K562 (cell line): Measurements from ENCODE around the gene EXOSC9. TPM values are rescaled to one million over a fixed set of nuclear protein-coding genes. Genes with fewer than 3 reads are reported as not detected.
A peak's percentile ranks its signal among the peaks of the same experiment; 100 is the strongest.

Experiments
- CEBPB ChIP-seq: fragments of 450-650 bp; IDR thresholded peaks from 2 replicates; pipeline ENCODE4 v1.6.1; 2016; ENCODE audit warnings: missing genetic modification characterization, missing compliant biosample characterization
- CTCFL ChIP-seq: IDR thresholded peaks from 2 replicates; pipeline ENCODE4 v1.6.1; 2011; ENCODE audit warnings: borderline replicate concordance, low read depth, mild to moderate bottlenecking, moderate library complexity, low read length; ENCODE audit not compliant: insufficient read depth, poor library complexity, severe bottlenecking
- E2F1 ChIP-seq: sonication (generic); formaldehyde crosslinking; IDR thresholded peaks from 2 replicates; pipeline ENCODE4 v1.8.1; 2023; ENCODE audit warnings: mild to moderate bottlenecking, missing genetic modification reagents, moderate library complexity
- ETV5 ChIP-seq: sonication (generic); formaldehyde crosslinking; IDR thresholded peaks from 2 replicates; pipeline ENCODE4 v1.4.0; 2020; ENCODE audit warnings: low read depth, mild to moderate bottlenecking, missing genetic modification reagents
- FOXK1 ChIP-seq: sonication (generic); formaldehyde crosslinking; IDR thresholded peaks from 2 replicates; pipeline ENCODE4 v1.8.0; 2022; ENCODE audit warnings: missing genetic modification reagents, mild to moderate bottlenecking, borderline replicate concordance
- GABPB1 ChIP-seq: sonication (generic); formaldehyde crosslinking; IDR thresholded peaks from 2 replicates; pipeline ENCODE4 v1.8.0; 2022; ENCODE audit warnings: mild to moderate bottlenecking, missing genetic modification reagents
- KDM4B ChIP-seq, 2 experiments: fragments of 450-650 bp in 1 of 2; sonication (generic) in 1 of 2; IDR thresholded peaks; 2 replicates each; pipeline ENCODE4 v1.6.1; 2016 to 2017; ENCODE audit warnings: borderline replicate concordance in 2 of 2, antibody characterized with exemption in 1 of 2, low read depth in 1 of 2, mild to moderate bottlenecking in 1 of 2
- MBD1 ChIP-seq: fragments of 250-450 bp; sonication (Bioruptor Pico); IDR thresholded peaks from 2 replicates; pipeline ENCODE4 v1.8.0; 2022; ENCODE audit warnings: inconsistent platforms
- MCM5 ChIP-seq: fragments of 450-650 bp; IDR thresholded peaks from 2 replicates; pipeline ENCODE4 v1.6.1; 2016; ENCODE audit warnings: low read depth
- MTA3 ChIP-seq: fragments of 450-650 bp; formaldehyde crosslinking; IDR thresholded peaks from 2 replicates; pipeline ENCODE4 v1.6.1; 2017; ENCODE audit warnings: mild to moderate bottlenecking, borderline replicate concordance
- PHTF2 ChIP-seq: fragments of 250-450 bp; sonication (Bioruptor Pico); IDR thresholded peaks from 2 replicates; pipeline ENCODE4 v1.5.0; 2021; ENCODE audit warnings: mild to moderate bottlenecking
- XRCC5 ChIP-seq: fragments of 200-400 bp; formaldehyde crosslinking; IDR thresholded peaks from 2 replicates; pipeline ENCODE4 v1.6.1; 2017; ENCODE audit warnings: low read depth, mild to moderate bottlenecking, low read length
- YBX1 ChIP-seq: fragments of 450-650 bp; IDR thresholded peaks from 2 replicates; pipeline ENCODE4 v1.7.1; 2016; ENCODE audit warnings: mild to moderate bottlenecking
- ZBTB2 ChIP-seq: fragments of 450-650 bp; IDR thresholded peaks from 2 replicates; pipeline ENCODE4 v1.6.1; 2016; ENCODE audit warnings: antibody characterized with exemption
- ZNF23 ChIP-seq: fragments of 250-450 bp; sonication (Bioruptor Pico); IDR thresholded peaks from 2 replicates; pipeline ENCODE4 v1.4.0; 2020; ENCODE audit warnings: mild to moderate bottlenecking
- ZNF274 ChIP-seq: IDR thresholded peaks from 2 replicates; pipeline ENCODE4 v1.6.1; 2011; ENCODE audit warnings: low read depth, mild to moderate bottlenecking, low read length, moderate library complexity, borderline replicate concordance
- ZNF280A ChIP-seq: fragments of 450-650 bp; IDR thresholded peaks from 2 replicates; pipeline ENCODE4 v1.6.1; 2018; ENCODE audit warnings: mild to moderate bottlenecking, low read depth; ENCODE audit not compliant: partially characterized antibody
- ZNF311 ChIP-seq: fragments of 250-450 bp; sonication (Bioruptor Pico); IDR thresholded peaks from 2 replicates; pipeline ENCODE4 v1.4.0; 2020; ENCODE audit warnings: mild to moderate bottlenecking, moderate library complexity
- polyA plus RNA-seq, 8 experiments: library from polyadenylated mRNA; depleted of rRNA in 4 of 8; stranded (reverse) in 5 of 8; unstranded in 3 of 8; fragments of >200 nt; fragmentation: Nextera tagmentation in 2 of 8; fragmentation: Illumina TruSeq in 1 of 8; extraction: Ambion mirVana in 2 of 8; extraction: Trizol in 1 of 8; gene quantifications; 2 replicates each; pipeline versions ENCODE4 v1.2.1 to v1.2.3, GENCODE V29; 2011 to 2014; ENCODE audit warnings: inconsistent platforms in 1 of 8, missing spikeins in 1 of 8
- total RNA-seq, 7 experiments: library from RNA; depleted of rRNA in 6 of 7; stranded (reverse); fragments of >200 nt in 6 of 7; fragmentation: Illumina TruSeq in 2 of 7; extraction: Trizol in 2 of 7; gene quantifications; 2 replicates each; pipeline versions ENCODE4 v1.2.1 to v1.2.3, GENCODE V29; 2011 to 2021; ENCODE audit warnings: low replicate concordance in 1 of 7

EXOSC9 gene
- total and polyA plus RNA-seq, 9 of the 15 experiments (the other 6 are each of a cell fraction or from before 2014, with no cell fraction given) = 64.7 to 166 (median 115) TPM

- TF ChIP-seq ZNF23 (CRISPR knock-in tag) = no peak
- no peak for TF ChIP-seq MCM5
- TF ChIP-seq ZBTB2 = no peak; the same call in 1 of the 2 replicates
- no peak for TF ChIP-seq ZNF311
- no peak for TF ChIP-seq MBD1 (CRISPR knock-in tag)
- no peak for TF ChIP-seq ZNF280A
- TF ChIP-seq ETV5 = 0 out of 2 replicates have a peak, but pooled peaks have one; percentile 29
- no peak for TF ChIP-seq CTCFL
- TF ChIP-seq ZNF274 = no peak
- TF ChIP-seq GABPB1 (CRISPR knock-in tag) = peak; percentile 68
- peak; percentile 78 for TF ChIP-seq CEBPB (tag)
- TF ChIP-seq E2F1 (CRISPR knock-in tag) = peak; percentile 91
- TF ChIP-seq MTA3 = 0 out of 2 replicates have a peak, but pooled peaks have one; percentile 59
- no peak for TF ChIP-seq XRCC5
- no peak for TF ChIP-seq YBX1
- TF ChIP-seq PHTF2 (CRISPR knock-in tag) = no peak
- TF ChIP-seq KDM4B (IDR thresholded peaks at IDR 0.05; ENCODE audit: borderline replicate concordance in 2 of 2, low read depth in 1 of 2) = 0 out of 4 replicates have a peak, but pooled peaks of 1 of the 2 experiments have one; percentile 26
- no peak; the same call in 1 of the 2 replicates for TF ChIP-seq FOXK1 (CRISPR knock-in tag)
Measured at GRCh38 chr4:121800961-121801714, at the start of gene EXOSC9 (continued).
